H1 (cell line): ENCODE data around the gene TMCO1. TPM values are rescaled to one million over a fixed set of nuclear protein-coding genes. Genes with fewer than 3 reads are reported as not detected.

Experiments
- CTCF ChIA-PET: fragments of 300-600 bp; sonication (Branson Sonifier 250); formaldehyde crosslinking; loops from one replicate; lab custom pipeline; 2021; ENCODE audit not compliant: partially characterized antibody; lab: Charles Lee
- POLR2A ChIA-PET: fragments of 300-600 bp; sonication (Branson Sonifier 250); formaldehyde crosslinking; loops from one replicate; lab custom pipeline; 2021; ENCODE audit warnings: inconsistent platforms; ENCODE audit not compliant: partially characterized antibody; lab: Charles Lee
- DNase-seq, 2 experiments: peaks; one replicate each; pipeline versions ENCODE4 v3.0.0 to v3.0.0-alpha.2; 2010 to 2022; ENCODE audit warnings: low spot score in 2 of 2, low read depth in 1 of 2, mixed read lengths in 1 of 2
- FAIRE-seq: peaks from 2 replicates; lab custom pipeline; 2011; peaks lifted over from hg19 to GRCh38; lab: Jason Lieb, UNC
- H2AFZ ChIP-seq: 2 replicates; pipeline ENCODE4 v1.8.1; 2012; ENCODE audit warnings: low read length, inconsistent platforms
- H2AK5ac ChIP-seq: 2 replicates; pipeline ENCODE4 v1.6.1; 2013; ENCODE audit warnings: low read depth, low read length
- H2BK120ac ChIP-seq: replicated peaks from 2 replicates; pipeline ENCODE3; 2013; ENCODE audit warnings: low read depth, low read length, inconsistent platforms
- H2BK12ac ChIP-seq: 2 replicates; pipeline ENCODE4 v1.6.1; 2013; ENCODE audit warnings: low read depth, low read length
- H2BK15ac ChIP-seq: 2 replicates; pipeline ENCODE4 v1.6.1; 2013; ENCODE audit warnings: low read length
- H2BK20ac ChIP-seq: 2 replicates; pipeline ENCODE4 v1.6.1; 2013; ENCODE audit warnings: low read length
- H2BK5ac ChIP-seq: 2 replicates; pipeline ENCODE4 v1.6.1; 2013; ENCODE audit warnings: low read depth, low read length
- H3K14ac ChIP-seq: 2 replicates; pipeline ENCODE4 v1.6.1; 2013; ENCODE audit warnings: inconsistent platforms; ENCODE audit not compliant: insufficient read length
- H3K18ac ChIP-seq: 2 replicates; pipeline ENCODE4 v1.6.1; 2013; ENCODE audit warnings: low read length; ENCODE audit errors: extremely low read depth
- H3K23ac ChIP-seq: 2 replicates; pipeline ENCODE4 v1.6.1; 2013; ENCODE audit warnings: inconsistent platforms; ENCODE audit not compliant: insufficient read length
- H3K23me2 ChIP-seq: 2 replicates; pipeline ENCODE4 v1.6.1; 2013; ENCODE audit warnings: low read depth, low read length
- H3K27ac ChIP-seq: 2 replicates; pipeline ENCODE4 v1.6.1; 2011; ENCODE audit warnings: low read depth, low read length, inconsistent platforms
- H3K27me3 ChIP-seq, 4 experiments: replicated peaks in 1 of 4; 1 replicate in 1 of 4; 2 replicates in 3 of 4; pipeline versions ENCODE4 v1.6.1 to v1.8.1; 2011 to 2013; ENCODE audit warnings: low read length in 3 of 4, mild to moderate bottlenecking in 3 of 4, inconsistent platforms in 2 of 4, mixed read lengths in 2 of 4, moderate library complexity in 1 of 4; ENCODE audit not compliant: control insufficient read depth in 3 of 4, insufficient read depth in 3 of 4; ENCODE audit errors: extremely low read depth in 1 of 4
- H3K36me3 ChIP-seq, 4 experiments: 2 replicates each; pipeline versions ENCODE4 v1.6.1 to v1.8.1; 2011 to 2013; ENCODE audit warnings: mild to moderate bottlenecking in 4 of 4, low read length in 3 of 4, moderate library complexity in 2 of 4, control low read depth in 1 of 4, inconsistent platforms in 1 of 4; ENCODE audit not compliant: insufficient read depth in 4 of 4, control insufficient read depth in 2 of 4
- H3K4ac ChIP-seq: replicated peaks from 2 replicates; pipeline ENCODE3; 2013; ENCODE audit warnings: low read length, low read depth, mixed read lengths, inconsistent platforms; ENCODE audit not compliant: insufficient read length
- H3K4me1 ChIP-seq, 4 experiments: replicated peaks in 1 of 4; 1 replicate in 1 of 4; 2 replicates in 3 of 4; pipeline versions ENCODE4 v1.6.1 to v1.8.1; 2011 to 2013; ENCODE audit warnings: low read length in 3 of 4, inconsistent platforms in 2 of 4, mixed read lengths in 1 of 4; ENCODE audit not compliant: insufficient read depth in 4 of 4, control insufficient read depth in 3 of 4
- H3K4me2 ChIP-seq, 2 experiments: 2 replicates each; pipeline versions ENCODE4 v1.6.1 to v1.8.1; 2011 to 2013; ENCODE audit warnings: low read depth in 2 of 2, low read length in 2 of 2, control low read depth in 1 of 2, inconsistent platforms in 1 of 2, mild to moderate bottlenecking in 1 of 2; ENCODE audit not compliant: insufficient read depth in 1 of 2
- H3K4me3 ChIP-seq, 4 experiments: fragments of 200-600, 300-600 bp in 1 of 4; sonication (generic), shearing (Covaris generic), sonication (Bioruptor Twin) in 1 of 4; 2 replicates each; pipeline versions ENCODE4 v1.5.1 to v1.8.1; 2011 to 2016; ENCODE audit warnings: low read length in 4 of 4, low read depth in 3 of 4, control low read depth in 2 of 4, inconsistent platforms in 2 of 4, mild to moderate bottlenecking in 2 of 4, mixed read lengths in 1 of 4, moderate library complexity in 1 of 4; ENCODE audit not compliant: insufficient read depth in 2 of 4; ENCODE audit errors: extremely low read depth in 1 of 4
- H3K56ac ChIP-seq: replicated peaks from 2 replicates; pipeline ENCODE3; 2013; ENCODE audit warnings: low read depth, mild to moderate bottlenecking, mixed read lengths, low read length, inconsistent platforms; ENCODE audit not compliant: insufficient read length
- H3K79me1 ChIP-seq: 2 replicates; pipeline ENCODE4 v1.6.1; 2013; ENCODE audit warnings: low read depth, low read length, control low read depth
- H3K79me2 ChIP-seq, 2 experiments: 2 replicates each; pipeline versions ENCODE4 v1.6.1 to v1.8.1; 2012 to 2013; ENCODE audit warnings: low read length in 2 of 2, mild to moderate bottlenecking in 2 of 2, inconsistent platforms in 1 of 2; ENCODE audit not compliant: insufficient read depth in 2 of 2, control insufficient read depth in 1 of 2
- H3K9ac ChIP-seq, 4 experiments: replicated peaks in 1 of 4; 1 replicate in 1 of 4; 2 replicates in 3 of 4; pipeline versions ENCODE4 v1.6.1 to v1.8.1; 2011 to 2013; ENCODE audit warnings: low read depth in 3 of 4, low read length in 3 of 4, control low read depth in 2 of 4, mild to moderate bottlenecking in 2 of 4, moderate library complexity in 2 of 4, inconsistent platforms in 1 of 4; ENCODE audit errors: extremely low read depth in 1 of 4
- H3K9me3 ChIP-seq, 2 experiments: 2 replicates each; pipeline versions ENCODE4 v1.6.1 to v1.8.1; 2012 to 2013; ENCODE audit warnings: mild to moderate bottlenecking in 2 of 2, moderate library complexity in 2 of 2, control low read depth in 1 of 2, inconsistent platforms in 1 of 2, low read depth in 1 of 2, low read length in 1 of 2, mixed read lengths in 1 of 2; ENCODE audit not compliant: insufficient read depth in 2 of 2
- H4K20me1 ChIP-seq, 2 experiments: replicated peaks in 1 of 2; 2 replicates each; pipeline versions ENCODE3 to v1.8.1; 2011 to 2013; ENCODE audit warnings: inconsistent platforms in 2 of 2, low read length in 2 of 2, mild to moderate bottlenecking in 1 of 2; ENCODE audit not compliant: insufficient read depth in 2 of 2, control insufficient read depth in 1 of 2
- H4K5ac ChIP-seq: 2 replicates; pipeline ENCODE4 v1.6.1; 2013; ENCODE audit warnings: low read length, low read depth, mixed read lengths, inconsistent platforms; ENCODE audit not compliant: insufficient read length
- H4K8ac ChIP-seq: 2 replicates; pipeline ENCODE4 v1.8.0; 2013; ENCODE audit warnings: mild to moderate bottlenecking, moderate library complexity, low read length, inconsistent platforms; ENCODE audit not compliant: insufficient read depth; ENCODE audit errors: extremely low read depth
- H4K91ac ChIP-seq: replicated peaks from 2 replicates; pipeline ENCODE3; 2013; ENCODE audit warnings: low read length, mixed read lengths, inconsistent platforms; ENCODE audit not compliant: insufficient read length
- CBX5 ChIP-seq: fragments of 300-800, 300-1000 bp; sonication (generic); IDR thresholded peaks from 2 replicates; pipeline ENCODE4 v1.7.1; 2016; ENCODE audit warnings: antibody characterized with exemption, low read length, low read depth
- JUND ChIP-seq: IDR thresholded peaks from 2 replicates; pipeline ENCODE4 v1.6.1; 2011; ENCODE audit warnings: mild to moderate bottlenecking, improper control_type of control experiment, low read length
- ZNF274 ChIP-seq: IDR thresholded peaks from 2 replicates; pipeline ENCODE4 v1.7.0; 2012; ENCODE audit warnings: low read length, borderline replicate concordance; ENCODE audit errors: extremely low read depth
- WGBS, 2 experiments: shearing (Covaris generic) in 1 of 2; methylation state at CpG; one replicate each; pipeline versions ENCODE4 v1.1.6 to v1.1.7; 2013 to 2015; ENCODE audit warnings: low lambda C conversion rate in 2 of 2, mixed read lengths in 2 of 2, inconsistent platforms in 1 of 2, low coverage in 1 of 2, missing lambda C conversion rate in 1 of 2; ENCODE audit not compliant: insufficient replicate concordance in 2 of 2, insufficient coverage in 1 of 2, insufficient read length in 1 of 2; ENCODE audit errors: extremely low coverage in 1 of 2, missing lambda C conversion rate in 1 of 2; 5-methylcytosine and 5-hydroxymethylcytosine counted together
- polyA plus RNA-seq, 7 experiments: library from polyadenylated mRNA; depleted of rRNA in 3 of 7; stranded (reverse) in 5 of 7; unstranded in 2 of 7; fragments of >200 nt in 5 of 7; fragments of 200-250 nt in 2 of 7; gene quantifications; 1 replicate in 5 of 7; 2 replicates in 1 of 7; 4 replicates in 1 of 7; pipeline versions ENCODE4 v1.2.1 to v1.2.3, GENCODE V29; 2011 to 2013; ENCODE audit warnings: missing spikeins in 2 of 7, mixed read lengths in 2 of 7
- total RNA-seq: library from RNA; stranded (reverse); fragmentation: NEBNext Ultra II Directional; extraction: Animal tissue kit (Norgen Biotek cat#: 25700); gene quantifications from 2 replicates; pipeline ENCODE4 v1.2.1, GENCODE V29; 2021

TMCO1 gene
- total and polyA plus RNA-seq, 2 of the 8 experiments (the other 6 are each of a cell fraction or from before 2014, with no cell fraction given), result 61.6 to 63.8 TPM

DNA sequence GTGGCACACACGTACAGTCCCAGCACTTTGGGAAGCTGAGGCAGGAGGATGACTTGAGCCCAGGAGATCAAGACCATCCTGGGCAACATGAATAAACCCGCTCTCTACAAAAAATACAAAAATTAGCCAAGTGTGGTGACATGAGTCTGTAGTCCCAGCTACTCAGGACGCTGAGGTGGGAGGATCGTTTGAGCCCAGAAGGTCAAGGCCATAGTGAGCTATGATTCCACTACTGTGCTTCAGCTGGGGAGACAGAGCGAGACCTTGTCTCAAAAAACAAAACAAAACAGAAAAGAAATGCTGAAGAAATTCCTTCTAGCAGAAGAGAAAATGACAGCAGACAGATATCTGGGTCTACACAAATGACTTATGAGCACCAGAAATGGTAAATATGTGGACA lies 80.6 kb downstream of the TMCO1 start:
- no peak overlapping the region for H3K18ac ChIP-seq
- H4K5ac ChIP-seq, result no peak overlapping the region
- H4K20me1 ChIP-seq, result peaks cover 1 to 4% of the 10 kb centered on the region in 2 experiments
- peaks cover 0 to 11% (median 2%) of the 10 kb centered on the region in 4 experiments; a peak in 4 of 8 replicates for H3K36me3 ChIP-seq
- H3K9ac ChIP-seq, result no peak overlapping the region
- no peak overlapping the region for H3K56ac ChIP-seq
- H4K8ac ChIP-seq, result no peak overlapping the region
- FAIRE-seq (no peak), DNase-seq (no peak)
- CTCF ChIA-PET, result no interaction called here
- H2BK12ac ChIP-seq, result no peak overlapping the region
- H3K23ac ChIP-seq, result no peak overlapping the region
- no peak overlapping the region for H2BK20ac ChIP-seq
- H2AFZ ChIP-seq, result no peak overlapping the region
- no peak for TF ChIP-seq JUND
- no peak for TF ChIP-seq ZNF274
- TF ChIP-seq CBX5, result no peak
- no peaks in the 10 kb centered on the region for H3K27me3 ChIP-seq
- peaks cover 0 to 33% of the 10 kb centered on the region in 2 experiments; a peak in 3 of 4 replicates for H3K79me2 ChIP-seq
- peaks cover 5% of the 10 kb centered on the region for H3K79me1 ChIP-seq
- no peak overlapping the region for H4K91ac ChIP-seq
- H3K14ac ChIP-seq, result no peak overlapping the region
- H2BK15ac ChIP-seq, result no peak overlapping the region
- H2BK120ac ChIP-seq, result no peak overlapping the region
- no peaks in the 10 kb centered on the region for H3K23me2 ChIP-seq
- POLR2A ChIA-PET, result no interaction called here
- H3K9me3 ChIP-seq, result peaks cover 5 to 6% of the 10 kb centered on the region in 2 experiments; a peak in 3 of 4 replicates
- no peak overlapping the region for H2AK5ac ChIP-seq
- H3K27ac ChIP-seq, result no peak overlapping the region
- no peak overlapping the region for H3K4me2 ChIP-seq
- H3K4me3 ChIP-seq, result no peak overlapping the region
- no peak overlapping the region for H3K4ac ChIP-seq
- no peaks in the 10 kb centered on the region for H3K4me1 ChIP-seq
- H2BK5ac ChIP-seq, result no peak overlapping the region
- WGBS, 2 experiments, result 95% methylated on average over 5 of the region's 5 CpGs; no CpG with 5 or more reads in 1 of the 2 experiments
